C4-2B (cell line): Measurements from ENCODE around the gene MLANA.

Source experiments
- H3K27ac ChIP-seq: fragments of 450-650 bp; 2 replicates; pipeline ENCODE4 v1.5.1; 2017
- ZFX ChIP-seq: fragments of 450-650 bp; IDR thresholded peaks from 2 replicates; pipeline ENCODE4 v1.6.1; 2017
- TF ChIP-seq, protein P1 (sequence below): fragments of 450-650 bp; conservative IDR thresholded peaks from 2 replicates; pipeline ENCODE4 v1.5.1; 2017; ENCODE audit warnings: mild to moderate bottlenecking

The MLANA gene

DNA sequence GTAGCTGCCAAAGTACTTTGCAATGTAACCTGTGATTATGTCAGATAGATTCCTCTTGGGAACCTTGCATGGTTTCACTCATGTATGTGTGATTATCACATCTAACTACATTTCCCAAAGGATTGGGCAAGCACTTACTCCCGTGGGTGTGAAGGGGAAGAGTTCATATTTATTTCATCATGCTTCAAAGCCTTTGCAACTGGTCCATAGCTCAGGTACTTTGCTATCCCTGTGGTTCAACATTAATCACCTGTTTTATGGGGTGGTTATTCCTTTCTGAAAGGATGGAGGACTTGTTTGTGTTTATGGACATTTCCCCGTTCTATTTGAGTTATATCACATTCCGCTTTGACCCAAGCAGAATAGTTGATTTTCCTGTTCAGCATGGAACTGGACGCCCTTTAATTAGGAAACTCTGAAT lies 44.2 kb upstream of the MLANA start:
- TF ChIP-seq ZFX = no peak
- TF ChIP-seq, protein P1, sequence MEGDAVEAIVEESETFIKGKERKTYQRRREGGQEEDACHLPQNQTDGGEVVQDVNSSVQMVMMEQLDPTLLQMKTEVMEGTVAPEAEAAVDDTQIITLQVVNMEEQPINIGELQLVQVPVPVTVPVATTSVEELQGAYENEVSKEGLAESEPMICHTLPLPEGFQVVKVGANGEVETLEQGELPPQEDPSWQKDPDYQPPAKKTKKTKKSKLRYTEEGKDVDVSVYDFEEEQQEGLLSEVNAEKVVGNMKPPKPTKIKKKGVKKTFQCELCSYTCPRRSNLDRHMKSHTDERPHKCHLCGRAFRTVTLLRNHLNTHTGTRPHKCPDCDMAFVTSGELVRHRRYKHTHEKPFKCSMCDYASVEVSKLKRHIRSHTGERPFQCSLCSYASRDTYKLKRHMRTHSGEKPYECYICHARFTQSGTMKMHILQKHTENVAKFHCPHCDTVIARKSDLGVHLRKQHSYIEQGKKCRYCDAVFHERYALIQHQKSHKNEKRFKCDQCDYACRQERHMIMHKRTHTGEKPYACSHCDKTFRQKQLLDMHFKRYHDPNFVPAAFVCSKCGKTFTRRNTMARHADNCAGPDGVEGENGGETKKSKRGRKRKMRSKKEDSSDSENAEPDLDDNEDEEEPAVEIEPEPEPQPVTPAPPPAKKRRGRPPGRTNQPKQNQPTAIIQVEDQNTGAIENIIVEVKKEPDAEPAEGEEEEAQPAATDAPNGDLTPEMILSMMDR = no peak
- peak overlapping the region; percentile 29 for H3K27ac ChIP-seq

DNA sequence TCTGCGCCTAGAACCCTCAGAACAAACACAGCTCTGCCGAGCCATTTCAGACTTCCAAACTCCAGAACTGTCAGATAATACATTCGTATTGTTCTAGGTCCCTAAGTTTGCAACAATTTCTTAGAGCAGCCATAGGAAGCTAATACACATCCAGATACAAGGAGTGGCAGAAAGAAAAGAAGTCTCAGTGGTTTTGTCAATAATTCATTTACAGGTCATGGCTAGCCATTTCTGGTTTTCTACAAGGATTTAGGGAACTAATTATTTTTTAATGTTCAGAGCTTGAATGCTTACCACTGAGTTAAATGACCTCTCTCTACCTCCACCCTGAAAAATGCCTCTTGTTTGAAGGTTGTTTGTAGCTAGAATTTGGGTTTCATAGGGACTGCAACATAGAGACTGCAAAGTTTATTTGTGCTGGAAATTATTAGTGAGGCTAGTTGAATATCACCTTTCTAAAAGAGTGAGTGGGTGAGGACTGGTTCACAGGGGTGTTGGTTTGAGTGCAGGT lies 42.3 kb upstream of the MLANA start:
- no peak overlapping the region for H3K27ac ChIP-seq
- TF ChIP-seq ZFX = no peak
- TF ChIP-seq, protein P1 = no peak

DNA sequence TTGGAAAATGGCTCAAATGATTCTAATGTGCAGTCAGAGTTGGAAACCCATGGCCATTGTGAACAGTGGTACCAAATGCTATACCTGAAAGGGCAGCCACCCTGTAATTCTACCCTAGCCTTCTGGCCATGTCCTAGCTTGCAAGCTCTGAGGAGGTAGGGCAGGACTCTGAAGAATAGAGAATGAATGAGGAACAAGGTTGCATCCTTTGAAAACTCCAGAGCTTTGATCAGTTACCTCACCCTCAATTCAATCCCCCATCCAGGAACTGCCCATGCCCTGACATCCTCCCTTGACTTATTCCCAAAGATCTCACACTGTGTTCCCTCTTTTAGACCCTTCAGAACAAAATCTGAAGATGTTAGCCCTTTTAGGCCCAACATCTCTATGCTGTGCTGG lies 40.0 kb upstream of the MLANA start:
- H3K27ac ChIP-seq = no peak overlapping the region
- TF ChIP-seq, protein P1 = no peak

DNA sequence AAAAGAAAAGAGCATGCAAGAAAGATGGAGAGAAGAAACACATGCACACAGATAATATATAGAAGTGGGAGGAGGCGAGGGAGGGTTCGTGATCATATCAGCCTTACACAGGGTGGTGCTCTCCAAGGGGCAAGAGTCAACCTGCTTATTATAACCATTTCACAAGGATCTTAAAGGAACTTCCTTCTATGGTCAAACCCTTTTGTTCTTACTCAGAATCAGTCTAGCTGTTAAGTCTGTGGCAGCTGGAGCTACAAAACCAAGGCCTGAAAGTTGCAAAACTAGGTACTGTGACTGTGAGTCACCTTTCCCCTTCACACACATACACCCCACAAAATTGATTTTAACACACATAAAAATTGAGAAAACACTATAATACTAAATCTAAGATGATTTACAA lies 39.2 kb upstream of the MLANA start:
- TF ChIP-seq ZFX = no peak
- TF ChIP-seq, protein P1 = no peak

DNA sequence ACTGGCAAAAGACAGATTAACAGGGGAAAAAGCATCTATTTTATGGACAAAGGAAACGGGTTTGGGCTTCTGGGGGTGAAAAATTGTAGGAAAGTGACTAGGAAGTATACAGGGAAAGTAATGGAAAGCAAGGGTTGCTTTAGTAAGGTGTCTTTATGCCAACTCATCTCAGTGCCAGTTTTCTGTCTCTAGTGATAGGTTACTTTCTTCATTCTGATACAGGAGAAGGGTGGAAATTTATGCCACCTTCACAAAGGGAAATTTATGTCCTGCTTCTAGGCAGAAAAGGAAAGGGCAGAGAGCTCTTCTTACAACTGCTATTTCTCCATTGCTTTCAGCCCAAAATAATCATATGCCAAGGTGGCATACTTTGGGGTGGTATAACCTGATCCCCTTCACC lies 37.7 kb upstream of the MLANA start:
- H3K27ac ChIP-seq = no peak overlapping the region
- TF ChIP-seq, protein P1 = no peak
- no peak for TF ChIP-seq ZFX

More for the DNA sequence above, 39.2 kb upstream of the MLANA start:
- no peak overlapping the region for H3K27ac ChIP-seq

DNA sequence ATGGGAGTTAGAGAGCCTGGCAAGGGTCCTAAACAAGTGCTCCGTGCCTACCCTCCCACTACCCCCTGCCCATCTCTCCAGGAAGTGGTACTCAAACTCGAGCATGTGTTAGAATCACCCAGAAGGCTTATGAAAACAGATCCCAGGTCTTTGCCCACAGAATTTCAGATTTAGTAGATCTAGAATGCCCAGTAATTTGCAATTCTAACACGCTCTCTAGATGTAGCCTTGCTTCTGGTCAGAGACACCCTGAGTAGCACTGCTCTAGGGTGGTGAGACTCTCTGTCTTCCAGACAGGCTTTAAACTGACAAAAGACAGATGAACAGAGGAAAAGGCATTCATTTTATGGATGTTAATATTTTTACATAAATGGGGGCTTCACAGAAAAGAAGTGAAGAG lies 37.1 kb upstream of the MLANA start:
- H3K27ac ChIP-seq = no peak overlapping the region
- no peak for TF ChIP-seq ZFX
- TF ChIP-seq, protein P1 = no peak

DNA sequence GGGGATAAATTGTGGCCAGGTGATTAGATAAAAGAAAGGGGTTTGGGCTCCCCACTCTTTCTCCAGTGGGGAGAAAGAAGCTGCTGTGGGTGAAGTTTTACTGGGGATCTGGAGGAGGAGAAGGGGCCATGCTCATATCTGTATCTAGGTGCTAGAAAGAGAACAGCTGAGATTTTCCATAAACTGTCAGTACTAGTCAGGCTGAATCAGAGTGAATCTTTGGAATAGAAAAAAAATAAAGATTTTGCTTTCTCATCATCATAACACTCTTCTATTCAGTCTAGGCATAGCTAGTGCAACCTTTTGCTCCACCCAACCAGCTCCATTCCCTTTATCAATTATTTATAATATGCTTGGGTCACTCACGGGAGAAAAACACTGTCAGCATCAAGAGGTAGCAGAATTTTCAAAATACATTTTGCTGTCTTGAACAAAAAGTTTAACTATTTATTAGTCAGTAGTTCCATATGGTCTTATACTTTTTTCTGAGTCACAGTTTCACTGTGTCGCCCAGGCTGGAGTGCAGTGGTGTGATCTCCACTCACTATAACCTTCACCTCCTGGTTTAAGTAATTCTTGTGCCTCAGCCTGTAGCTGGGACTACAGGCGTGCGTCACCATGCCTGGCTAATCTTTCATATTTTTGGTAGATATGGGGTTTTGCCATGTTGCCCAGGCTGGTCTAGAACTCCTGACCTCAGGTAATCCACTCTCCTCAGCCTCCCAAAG lies 36.5 kb upstream of the MLANA start:
- no peak for TF ChIP-seq ZFX
- TF ChIP-seq, protein P1 = no peak
- H3K27ac ChIP-seq = no peak overlapping the region
